Lower leg skin (tissue), 3 donors: Measurements from ENCODE around the gene ATF7.

ENCODE experiments used
- CTCF ChIP-seq, 3 donors: fragments of 450-650 bp; IDR thresholded peaks; one replicate each; pipeline ENCODE4 v1.5.1; 2016; ENCODE audit warnings: antibody characterized with exemption in 3 of 3, mild to moderate bottlenecking in 3 of 3, moderate library complexity in 2 of 3
- POLR2A ChIP-seq, 2 donors: fragments of 450-650 bp; IDR thresholded peaks; one replicate each; pipeline ENCODE4 v1.6.1; 2016 to 2017; ENCODE audit warnings: antibody characterized with exemption in 2 of 2, mild to moderate bottlenecking in 1 of 2, moderate library complexity in 1 of 2

DNA sequence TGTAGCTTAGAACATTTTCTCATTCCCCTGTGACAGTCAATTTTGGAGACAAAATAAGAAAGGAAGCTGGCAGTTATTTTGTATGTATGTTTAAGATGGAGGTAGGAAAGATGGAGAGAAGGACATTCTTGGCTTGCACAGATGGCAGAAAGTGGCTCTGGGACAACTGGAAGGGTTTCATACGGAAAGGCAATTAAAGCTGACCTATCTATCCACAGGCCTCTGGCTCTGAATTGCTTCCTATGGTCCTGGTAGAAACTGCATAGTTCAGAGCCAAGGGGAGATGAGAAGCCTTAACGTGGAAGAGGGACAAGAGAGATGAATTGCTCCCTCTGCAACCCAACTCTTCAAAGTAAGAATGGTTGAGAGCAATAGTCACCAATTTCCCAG is 110.9 kb downstream of the ATF7 start:
- TF ChIP-seq CTCF (IDR thresholded peaks at IDR 0.05) (no peak), POLR2A (IDR thresholded peaks at IDR 0.05) (no peak)
